ENCODE measurements around the gene MXRA8.
"Not testable (repeated sequence)": the region's sequence is repeated elsewhere in the genome, so short reads cannot be mapped to it uniquely, and the experiment has no call there.

Gene MXRA8

DNA sequence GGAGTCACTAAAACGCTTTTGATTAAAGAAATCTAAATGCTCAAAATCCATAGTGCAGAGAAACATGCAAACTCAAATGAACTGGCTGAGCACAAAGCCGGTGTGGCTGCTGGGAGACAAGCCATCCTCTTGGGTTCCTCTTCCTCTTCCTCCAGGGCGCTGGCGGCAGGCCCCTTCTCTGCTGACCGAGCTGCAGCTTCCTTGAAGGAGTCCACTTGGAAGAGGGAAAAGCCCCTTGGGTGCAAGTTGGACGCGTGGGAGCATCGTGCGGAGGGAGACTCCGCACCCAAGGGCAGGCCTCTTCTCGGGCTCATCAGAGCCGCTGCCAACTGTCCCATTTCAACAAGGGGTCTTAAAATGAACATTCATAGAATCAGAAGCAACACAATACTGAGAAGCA is 32.9 kb upstream of the MXRA8 start:
- ATAC-seq, result no peak

- no peak for ATAC-seq
Measured at GRCh38 chr1:1390675-1391074, 32.3 kb upstream of the MXRA8 start.

DNA sequence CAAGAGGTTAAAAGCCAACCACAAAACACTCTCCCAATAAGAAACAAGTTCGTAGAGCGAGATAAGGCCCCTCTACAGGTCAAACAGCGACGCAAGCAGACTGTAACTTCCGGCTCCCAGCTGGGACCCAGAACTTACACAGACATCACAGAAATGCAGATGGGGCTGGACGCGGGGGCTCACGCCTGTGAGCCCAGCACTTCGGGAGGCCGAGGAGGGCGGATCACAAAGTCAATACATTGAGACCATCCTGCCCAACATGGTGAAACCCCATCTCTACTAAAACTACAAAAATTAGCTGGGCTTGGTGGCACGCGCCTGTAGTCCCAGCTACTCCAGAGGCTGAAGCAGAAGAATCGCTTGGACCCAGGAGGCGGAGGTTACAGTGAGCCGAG is 29.7 kb upstream of the MXRA8 start:
- ATAC-seq, result no peak

GRCh38 chr1:1387098-1388077 is 29.0 kb upstream of the MXRA8 start:
- ATAC-seq, result no peak

DNA sequence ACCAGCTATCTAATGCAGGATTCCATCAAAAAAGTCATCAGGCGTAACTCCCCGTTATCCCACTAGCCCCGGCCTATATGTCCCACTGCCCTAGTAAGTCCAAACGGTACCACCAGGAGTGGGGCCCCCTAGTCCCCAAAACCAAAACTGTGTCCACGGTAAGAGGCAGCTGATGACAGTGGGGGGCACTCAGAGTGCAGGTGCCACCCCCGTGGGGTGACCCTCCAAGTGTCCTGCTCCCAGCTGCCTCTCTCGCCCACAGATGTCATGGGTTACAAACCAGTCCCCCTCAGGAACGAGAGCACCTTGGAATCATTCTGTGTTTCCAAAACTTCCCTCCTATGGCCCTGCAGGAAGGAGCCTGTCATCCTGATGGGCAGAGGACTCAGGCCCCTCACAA is 27.6 kb upstream of the MXRA8 start:
- ATAC-seq, result no peak

- ATAC-seq, result not testable (repeated sequence)
Measured at GRCh38 chr1:1385339-1385738, 27.0 kb upstream of the MXRA8 start.

GRCh38 chr1:1381294-1381693 is 22.9 kb upstream of the MXRA8 start:
- ATAC-seq, result no peak

DNA sequence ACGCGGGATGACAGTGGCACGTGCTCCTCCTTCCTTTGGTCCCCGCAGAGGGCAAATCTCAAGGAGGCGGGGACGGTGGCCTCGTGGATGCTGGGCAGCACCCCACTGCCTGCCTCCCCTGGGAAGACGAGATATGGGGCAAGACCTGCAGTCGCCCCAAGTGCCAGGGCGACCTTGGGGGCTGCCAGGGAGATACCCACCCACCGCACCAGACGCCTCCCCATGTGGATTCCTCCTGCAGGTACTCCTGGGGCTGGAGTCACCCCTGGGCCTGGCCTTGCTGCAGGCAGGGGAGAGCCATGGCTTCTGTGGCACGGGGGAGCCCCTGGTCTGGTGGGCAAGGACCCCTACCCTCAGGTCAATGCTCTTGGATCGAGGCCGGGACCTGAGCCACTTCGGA is 22.5 kb upstream of the MXRA8 start:
- no peak for ATAC-seq

DNA sequence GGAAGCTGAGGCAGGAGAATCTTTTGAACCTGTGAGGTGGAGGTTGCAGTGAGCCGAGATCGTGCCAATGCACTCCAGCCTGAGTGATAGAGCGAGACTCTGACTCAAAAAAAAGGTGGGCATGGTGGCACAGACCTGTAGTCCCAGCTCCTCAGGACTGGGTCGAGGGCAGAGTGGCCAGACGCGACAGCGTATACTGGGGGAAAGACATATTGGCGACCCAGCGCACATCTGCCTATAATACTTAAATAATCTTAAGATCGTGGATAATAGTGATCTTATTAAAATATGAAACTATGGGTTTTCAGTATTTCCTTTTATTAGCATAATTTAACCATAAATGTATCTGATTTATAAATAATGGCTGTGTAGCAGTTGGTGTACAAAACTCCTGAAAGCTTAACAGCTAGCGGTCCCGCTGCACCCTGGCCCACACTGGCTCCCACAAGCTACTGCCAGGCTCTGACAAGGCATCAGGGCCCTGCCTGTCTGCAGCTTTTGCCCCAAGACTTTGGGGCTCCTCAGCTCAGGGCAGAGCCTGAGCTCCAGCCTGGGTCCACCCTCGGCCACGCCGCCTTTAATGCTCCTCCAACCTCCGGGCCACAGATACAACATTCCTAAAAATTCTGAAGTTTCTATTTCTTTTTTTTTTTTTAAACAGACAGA is 19.3 kb upstream of the MXRA8 start:
- no peak for ATAC-seq

DNA sequence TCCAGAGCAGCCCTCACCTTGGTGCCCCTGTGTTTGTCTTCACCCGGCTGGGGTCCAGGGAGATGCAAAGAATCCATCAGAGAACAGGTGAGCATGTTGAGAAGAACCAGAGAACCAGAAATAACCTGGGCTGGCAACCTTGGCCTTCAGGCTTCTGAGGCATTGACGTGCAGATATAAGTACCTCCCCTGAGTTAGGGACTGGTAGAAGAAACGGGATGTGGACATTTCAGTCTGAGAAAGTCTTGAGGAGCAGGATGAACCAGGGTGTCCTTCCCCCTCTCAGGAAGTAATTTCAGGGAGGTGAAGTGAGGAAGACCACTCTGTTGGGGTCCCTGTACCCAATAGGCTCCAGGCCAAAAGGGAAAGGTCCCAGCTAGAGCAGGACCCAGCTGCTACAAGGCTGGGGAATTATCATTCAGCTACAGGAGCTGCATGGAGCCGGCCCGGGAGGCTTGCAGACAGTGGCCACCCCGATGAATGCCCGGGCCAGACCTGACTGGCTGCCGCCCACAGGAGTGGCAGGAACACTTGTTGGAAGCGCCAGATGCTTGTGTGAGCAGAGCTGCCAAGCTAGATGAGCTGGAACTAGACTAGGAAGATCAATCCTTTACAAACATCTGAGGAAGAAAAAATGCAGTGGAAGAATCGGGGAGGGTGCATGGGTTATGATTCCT is 18.3 kb upstream of the MXRA8 start:
- ATAC-seq, result no peak

DNA sequence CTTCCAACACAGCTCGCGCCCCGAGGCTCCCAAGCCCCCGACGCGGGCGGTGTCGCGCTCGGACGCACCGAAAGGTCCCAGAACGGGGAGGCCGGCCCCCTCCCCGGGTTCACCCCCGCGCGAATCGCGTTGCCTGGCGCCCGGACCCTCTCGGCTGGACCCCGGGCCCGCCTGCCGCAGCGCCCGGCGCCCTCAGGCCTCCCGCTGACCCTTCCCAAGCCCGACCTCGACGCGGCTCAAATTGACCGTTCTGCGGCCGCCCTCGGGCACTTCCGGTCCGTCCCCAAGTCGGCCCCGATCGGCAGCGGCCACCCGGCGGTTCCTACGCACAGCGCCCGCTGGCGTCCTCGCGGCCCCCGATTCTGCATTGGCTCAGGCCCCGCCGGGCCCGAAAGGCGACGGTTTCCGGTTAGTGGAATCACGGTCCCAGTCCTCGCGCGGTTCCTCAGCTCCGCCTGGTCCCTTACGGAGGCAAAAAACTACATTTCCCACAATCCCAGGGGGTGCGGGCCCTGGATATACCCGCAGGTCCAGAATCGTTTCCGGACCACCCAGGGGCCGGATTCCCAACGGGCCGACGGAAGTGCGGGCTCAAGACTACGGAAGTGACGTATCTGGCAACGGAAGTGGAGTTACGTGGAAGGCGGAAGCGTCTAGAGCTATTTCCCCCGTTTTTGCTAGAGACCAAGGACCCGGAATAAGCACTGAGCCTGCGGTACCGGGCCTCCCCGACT is 16.7 kb upstream of the MXRA8 start, which contains the start of gene AURKAIP1:
Gene AURKAIP1, minus strand, starts transcription at position 279 of the 734 bp plus-strand sequence. CDS start 451 bp downstream, outside the sequence.
- peak; percentile 96 to 97 for ATAC-seq

- ATAC-seq, result no peak
Measured at GRCh38 chr1:1374589-1374928, 16.2 kb upstream of the MXRA8 start.

GRCh38 chr1:1373815-1374588 is 15.6 kb upstream of the MXRA8 start:
- no peak for ATAC-seq

DNA sequence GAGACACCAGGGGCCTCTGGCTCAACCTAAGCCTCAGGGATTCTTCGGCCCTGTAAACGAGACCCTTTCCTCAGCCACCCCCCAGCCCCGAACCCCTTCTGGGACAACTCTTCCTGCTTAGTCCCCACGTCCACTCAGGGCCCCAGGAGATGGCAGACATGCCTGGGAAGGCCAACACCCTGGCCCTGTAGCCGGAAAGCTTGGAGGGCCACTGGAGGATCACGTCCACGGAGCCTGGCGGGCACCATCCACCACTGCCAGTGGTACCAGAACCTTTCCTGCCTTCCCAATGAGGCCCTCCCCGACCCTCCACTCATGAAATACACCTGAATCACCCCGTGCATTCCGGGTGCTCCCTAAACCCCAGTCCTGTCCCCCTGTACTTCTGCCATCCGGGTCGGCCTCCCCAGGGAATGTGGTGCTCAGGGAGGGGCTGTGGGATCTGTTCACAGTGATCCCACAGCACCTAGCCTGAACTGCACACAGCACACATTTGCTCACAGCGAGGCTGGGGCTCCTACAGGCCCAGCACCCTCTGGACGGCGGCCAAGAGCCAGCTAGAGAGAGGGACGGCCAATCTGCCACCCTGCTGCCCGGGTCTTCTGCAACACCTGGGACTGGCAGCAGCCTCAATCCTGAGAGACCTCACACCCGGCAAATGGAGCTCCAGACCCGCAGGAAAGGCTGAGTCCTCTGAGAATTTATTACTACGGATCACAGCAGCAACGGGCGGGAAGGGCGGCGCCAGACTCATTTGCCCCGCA is 14.9 kb upstream of the MXRA8 start:
- ATAC-seq, result no peak

DNA sequence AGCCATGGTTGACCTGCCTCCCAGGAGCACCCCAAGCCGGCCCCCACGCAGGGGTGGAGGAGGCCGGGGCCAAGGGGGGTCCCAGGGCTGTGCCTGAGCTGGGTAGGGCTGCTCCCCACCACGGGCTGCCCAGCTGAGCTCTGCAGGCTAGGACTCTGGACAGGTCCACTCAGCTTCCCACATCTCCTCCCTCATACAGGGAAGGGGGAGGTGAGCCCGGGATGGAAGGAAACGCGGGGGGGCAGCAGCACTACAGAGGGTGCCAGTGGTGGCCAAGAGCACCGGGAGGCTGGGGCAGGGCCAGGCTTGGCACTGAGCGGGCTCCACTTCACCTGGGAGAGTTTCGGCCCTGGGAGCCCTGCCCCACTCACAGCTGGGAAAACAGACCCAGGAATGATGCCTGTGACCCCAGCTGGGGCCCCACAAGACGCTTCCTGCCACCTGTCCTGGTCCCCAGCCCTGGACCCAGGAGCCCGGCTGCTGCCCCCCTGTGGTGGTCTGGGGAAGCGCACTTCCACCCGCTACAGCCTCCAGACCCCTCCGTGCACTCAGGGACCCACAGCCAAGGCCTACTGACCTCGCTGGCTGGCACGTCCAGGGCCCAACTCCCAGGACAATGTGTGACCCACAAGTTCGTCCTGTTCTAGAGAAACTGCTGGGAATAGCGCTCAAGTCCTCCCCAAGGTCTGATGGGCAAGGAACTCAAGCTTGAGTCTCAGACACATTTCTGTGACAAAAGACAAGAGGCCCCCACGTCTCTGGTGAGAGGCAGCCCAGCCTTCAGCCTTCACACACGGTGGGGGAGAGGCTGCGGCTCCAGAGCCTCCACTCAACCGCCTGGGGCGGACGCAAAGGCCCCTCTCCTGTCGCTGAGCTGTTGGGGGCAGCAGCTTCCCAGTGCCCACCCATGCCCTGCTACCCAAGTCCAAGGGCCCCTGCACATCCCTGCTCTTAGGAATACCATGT is 13.7 kb upstream of the MXRA8 start:
- peak in 1 of 2 donors; percentile 8 for ATAC-seq

DNA sequence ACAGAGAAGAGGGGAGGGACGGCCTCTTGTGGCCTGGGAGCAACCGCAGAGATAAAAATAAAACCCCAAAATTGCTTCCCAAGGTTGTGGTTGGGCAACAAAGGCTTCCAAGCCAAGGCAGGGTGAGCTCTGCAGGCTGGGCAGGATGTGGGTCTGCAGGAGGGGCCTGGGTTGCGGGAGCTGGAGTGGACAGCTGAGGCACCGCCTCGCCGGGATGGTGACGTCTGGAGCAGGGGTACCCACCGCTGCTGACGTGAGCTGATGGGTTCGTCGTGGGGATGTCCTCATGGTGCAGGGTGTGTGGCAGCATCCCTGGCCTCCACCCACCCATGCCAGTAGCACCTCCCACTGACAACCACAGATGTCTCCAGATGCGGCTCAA is 13.0 kb upstream of the MXRA8 start:
- ATAC-seq, result no peak

- ATAC-seq, result no peak
Measured at GRCh38 chr1:1370771-1371300, 12.5 kb upstream of the MXRA8 start.

- not testable (repeated sequence) for ATAC-seq
Measured at GRCh38 chr1:1370094-1370493, 11.7 kb upstream of the MXRA8 start.

DNA sequence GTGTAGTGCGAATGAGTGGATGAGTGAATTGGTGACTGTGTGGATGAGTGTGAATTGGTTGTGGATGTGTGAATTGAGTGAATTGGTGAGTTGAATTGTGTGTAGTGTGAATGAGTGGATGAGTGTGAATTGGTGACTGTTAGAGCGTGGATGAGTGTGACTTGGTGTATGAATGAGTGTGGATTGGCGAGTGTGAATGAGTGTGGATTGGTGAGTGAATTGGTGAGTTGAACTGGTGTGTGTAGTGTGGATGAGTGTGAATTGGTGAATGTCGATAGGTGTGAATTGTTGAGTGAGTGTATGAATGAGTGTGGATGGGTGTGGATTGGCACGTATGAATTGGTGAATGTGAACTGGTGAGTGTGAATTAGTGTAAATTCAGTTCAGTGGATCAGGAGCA is 9.0 kb upstream of the MXRA8 start:
- ATAC-seq, result no peak

DNA sequence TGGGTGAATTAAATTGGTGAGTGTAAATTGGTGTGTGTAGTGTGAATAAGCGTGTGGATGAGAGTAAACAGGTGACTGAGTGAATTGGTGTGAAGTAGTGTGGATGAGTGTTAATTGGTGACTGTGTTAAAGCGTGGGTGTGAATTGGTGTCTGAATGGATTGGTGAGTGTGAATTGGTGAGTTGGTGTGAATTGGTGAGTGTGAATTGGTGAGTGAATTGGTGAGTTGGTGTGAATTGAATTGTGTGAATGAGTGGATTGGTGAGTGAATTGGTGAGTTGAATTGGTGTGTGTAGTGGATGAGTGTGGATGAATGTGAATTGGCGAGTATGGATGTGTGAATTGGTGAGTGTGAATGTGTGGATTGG is 8.3 kb upstream of the MXRA8 start:
- ATAC-seq, result no peak
